Adrenal gland (tissue), 12 donors: ENCODE data around the gene TMEM17. TPM values are rescaled to one million over a fixed set of nuclear protein-coding genes. Genes with fewer than 3 reads are reported as not detected.

Experiments used
- DNase-seq, 7 donors: peaks; one replicate each; pipeline ENCODE4 v3.0.0-alpha.2; 2019 to 2020
- H3K27ac ChIP-seq, 5 donors: fragments of 200-600 bp; sonication (generic) in 4 of 5; 1 replicate in 3 of 5; 2 replicates in 2 of 5; pipeline versions ENCODE4 v1.5.1 to v1.8.0; 2016 to 2020; ENCODE audit warnings: mild to moderate bottlenecking in 1 of 5
- H3K27me3 ChIP-seq: fragments of 200-600 bp; 2 replicates; pipeline ENCODE4 v1.8.0; 2021
- H3K36me3 ChIP-seq, 2 donors: fragments of 200-600 bp; replicated peaks in 1 of 2; 1 replicate in 1 of 2; 2 replicates in 1 of 2; pipeline versions ENCODE4 v1.5.1 to v1.8.0; 2018 to 2022
- H3K4me1 ChIP-seq, 2 donors: fragments of 200-600 bp; replicated peaks in 1 of 2; 1 replicate in 1 of 2; 2 replicates in 1 of 2; pipeline versions ENCODE4 v1.5.1 to v1.8.0; 2018 to 2021
- H3K4me3 ChIP-seq, 4 donors: fragments of 200-600 bp; sonication (generic) in 3 of 4; one replicate each; pipeline ENCODE4 v1.5.1; 2016 to 2018
- H3K9me3 ChIP-seq, 3 donors: fragments of 200-600 bp; sonication (generic) in 1 of 3; replicated peaks in 1 of 3; 1 replicate in 2 of 3; 2 replicates in 1 of 3; pipeline versions ENCODE4 v1.5.1 to v1.8.0; 2016 to 2021
- CTCF ChIP-seq, 6 experiments: fragments of 450-650 bp in 4 of 6; fragments of 200-600 bp in 2 of 6; sonication (generic) in 1 of 6; IDR thresholded peaks; 1 replicate in 5 of 6; 2 replicates in 1 of 6; pipeline versions ENCODE4 v1.5.1 to v1.8.0; 2016 to 2021; ENCODE audit warnings: antibody characterized with exemption in 6 of 6, mild to moderate bottlenecking in 2 of 6, moderate library complexity in 1 of 6
- POLR2A ChIP-seq, 2 donors: fragments of 450-650 bp; IDR thresholded peaks; one replicate each; pipeline ENCODE4 v1.6.1; 2017; ENCODE audit warnings: antibody characterized with exemption in 2 of 2, mild to moderate bottlenecking in 2 of 2, moderate library complexity in 1 of 2
- WGBS, 4 donors: extraction: QIAGEN DNeasy Blood & Tissue Kit in 2 of 4; methylation state at CpG; one replicate each; pipeline versions ENCODE4 v1.1.5 to v1.1.7; 2013 to 2017; 5-methylcytosine and 5-hydroxymethylcytosine counted together
- intact Hi-C, 2 donors: fragments of 100-400 bp; cut with DNase I; formaldehyde crosslinking; loops; one replicate each; pipeline versions ENCODE4 v1.14.1 to v1.15.0; 2022 to 2023
- polyA plus RNA-seq, 3 donors: library from polyadenylated mRNA; stranded (reverse); fragments of 200-250 nt in 2 of 3; fragments of 350-450 nt in 1 of 3; fragmentation: Illumina TruSeq in 1 of 3; extraction: RNeasy Lipid Tissue Mini Kit (QIAGEN cat#74804) in 1 of 3; gene quantifications; one replicate each; pipeline ENCODE4 v1.2.3, GENCODE V29; 2013 to 2014
- total RNA-seq, 9 donors: library from RNA; depleted of rRNA in 4 of 9; stranded (reverse); fragments of >200 nt in 4 of 9; fragments of 120-200 nt in 1 of 9; fragmentation: NEBNext Ultra II Directional in 1 of 9; extraction: Animal tissue kit (Norgen Biotek cat#: 25700) in 1 of 9; gene quantifications; one replicate each; pipeline versions ENCODE4 v1.1.0 to v1.2.4, GENCODE V29; 2013 to 2023
- donor health status: healthy with polysubstance abuse.
- donor health status: Bipolar disorder and iron deficiency.
- donor health status: DM: yes; HTN: yes; CAD: no.
- donor health status: DM: no; HTN: no; CAD: no.
- donor health status: DM: no; HTN: no; CAD: no.
- donor health status: DM: yes; HTN: yes; CAD: no.

Gene TMEM17
- total and polyA plus RNA-seq, 12 donors = 0.30 to 7.2 (median 3.5) TPM

DNA sequence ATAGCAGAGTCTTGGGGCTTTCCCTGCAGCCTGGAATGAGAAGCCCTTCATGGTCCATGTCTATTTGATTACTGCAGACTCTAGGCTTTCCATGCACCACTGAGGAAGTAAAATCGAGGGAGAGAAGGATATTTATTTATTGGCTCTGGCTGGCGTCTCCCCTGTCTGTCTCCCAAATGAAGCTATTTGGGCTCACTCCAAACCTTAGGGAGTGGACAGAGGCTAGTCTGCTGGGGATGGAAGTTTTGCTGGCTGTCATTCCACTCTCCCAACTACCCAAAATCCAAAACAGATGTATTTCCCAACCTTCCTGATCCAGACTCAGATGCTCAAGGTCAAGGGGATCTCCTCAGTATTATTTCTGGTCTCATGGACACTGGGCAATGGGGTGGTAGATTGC, 33.7 kb downstream of the TMEM17 start:
- H3K36me3 ChIP-seq = no peaks in the 10 kb centered on the region
- no peak overlapping the region for H3K27ac ChIP-seq
- TF ChIP-seq POLR2A (IDR thresholded peaks at IDR 0.05) = no peak
- TF ChIP-seq CTCF (IDR thresholded peaks at IDR 0.05) = no peak
- H3K4me1 ChIP-seq = no peaks in the 10 kb centered on the region
- DNase-seq = no peak
- intact Hi-C loops = no loop called here
- H3K27me3 ChIP-seq = no peaks in the 10 kb centered on the region
- WGBS, 4 donors = 42 to 77% (median 71%) methylated on average over 2 of the region's 2 CpGs
- no peaks in the 10 kb centered on the region for H3K9me3 ChIP-seq
- no peak overlapping the region for H3K4me3 ChIP-seq

GRCh38 chr2:62471816-62472215, 34.2 kb downstream of the TMEM17 start:
- H3K4me1 ChIP-seq = no peaks in the 10 kb centered on the region
- no peak for DNase-seq
- H3K27ac ChIP-seq = no peak overlapping the region
- intact Hi-C loops = no loop called here
- WGBS, 4 donors = 42 to 54% (median 48%) methylated on average over 5 to 7 of the region's 7 CpGs
- no peak overlapping the region for H3K4me3 ChIP-seq
- H3K36me3 ChIP-seq = no peaks in the 10 kb centered on the region
- no peaks in the 10 kb centered on the region for H3K9me3 ChIP-seq
- no peak for TF ChIP-seq CTCF (IDR thresholded peaks at IDR 0.05)
- no peak for TF ChIP-seq POLR2A (IDR thresholded peaks at IDR 0.05)
- H3K27me3 ChIP-seq = no peaks in the 10 kb centered on the region

GRCh38 chr2:62471404-62471803, 34.6 kb downstream of the TMEM17 start:
- Histone ChIP-seq H3K4me1 (no peaks in the 10 kb centered on the region), H3K9me3 (no peaks in the 10 kb centered on the region), H3K27me3 (no peaks in the 10 kb centered on the region), H3K36me3 (no peaks in the 10 kb centered on the region), H3K4me3 (no peak overlapping the region), H3K27ac (no peak overlapping the region)
- DNase-seq = no peak
- 78 to 81% (median 80%) methylated on average over 2 of the region's 2 CpGs for WGBS, 4 donors
- TF ChIP-seq POLR2A (IDR thresholded peaks at IDR 0.05) = no peak
- TF ChIP-seq CTCF (IDR thresholded peaks at IDR 0.05) = no peak
- intact Hi-C loops = no loop called here

DNA sequence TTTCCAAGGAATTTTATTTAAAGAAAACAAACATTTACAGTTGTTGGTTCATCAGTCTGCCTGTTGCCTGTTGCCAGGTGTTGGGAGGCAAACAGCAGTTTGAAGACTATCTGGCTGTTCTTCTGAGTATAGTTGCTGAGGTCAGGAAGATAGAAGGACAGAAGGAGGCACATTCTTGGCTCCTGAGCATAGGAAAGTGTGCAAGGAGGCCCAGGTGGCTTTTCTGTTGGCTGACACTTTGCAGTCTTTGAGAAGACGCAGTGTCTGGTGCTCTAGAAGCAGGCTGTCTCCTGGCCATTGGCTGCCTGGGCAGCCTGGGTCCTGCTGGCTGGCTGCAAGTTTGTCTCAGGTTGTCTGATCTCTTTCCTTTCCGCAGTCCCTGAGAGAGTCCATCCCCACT, 36.4 kb downstream of the TMEM17 start:
- Histone ChIP-seq H3K27me3 (no peaks in the 10 kb centered on the region), H3K27ac (no peak overlapping the region)

More for the DNA sequence above, 36.4 kb downstream of the TMEM17 start:
- H3K9me3 ChIP-seq = no peaks in the 10 kb centered on the region
- 80 to 100% (median 90%) methylated on average over 2 of the region's 2 CpGs for WGBS, 4 donors
- H3K4me1 ChIP-seq = no peaks in the 10 kb centered on the region
- no peak for TF ChIP-seq POLR2A (IDR thresholded peaks at IDR 0.05)
- no peak for TF ChIP-seq CTCF (IDR thresholded peaks at IDR 0.05)
- no peaks in the 10 kb centered on the region for H3K36me3 ChIP-seq
- H3K4me3 ChIP-seq = no peak overlapping the region
- no peak for DNase-seq
- intact Hi-C loops = no loop called here
